A673 (cell line): Measurements from ENCODE around the gene PRIMA1.

Experiments
- EZH2 ChIP-seq: fragments of 200-600 bp; sonication (generic); IDR thresholded peaks from 2 replicates; pipeline ENCODE4 v1.6.1; 2017; ENCODE audit warnings: borderline replicate concordance, low read depth, mild to moderate bottlenecking, mixed read lengths, antibody characterized with exemption, low read length; ENCODE audit not compliant: poor library complexity, severe bottlenecking
- TF ChIP-seq, protein P1 (sequence below): fragments of 300-800, 200-600 bp; sonication (generic); conservative IDR thresholded peaks from 2 replicates; pipeline ENCODE4 v1.5.1; 2017; ENCODE audit warnings: low read depth, mild to moderate bottlenecking, antibody characterized with exemption, low read length, moderate library complexity, mixed read lengths

DNA sequence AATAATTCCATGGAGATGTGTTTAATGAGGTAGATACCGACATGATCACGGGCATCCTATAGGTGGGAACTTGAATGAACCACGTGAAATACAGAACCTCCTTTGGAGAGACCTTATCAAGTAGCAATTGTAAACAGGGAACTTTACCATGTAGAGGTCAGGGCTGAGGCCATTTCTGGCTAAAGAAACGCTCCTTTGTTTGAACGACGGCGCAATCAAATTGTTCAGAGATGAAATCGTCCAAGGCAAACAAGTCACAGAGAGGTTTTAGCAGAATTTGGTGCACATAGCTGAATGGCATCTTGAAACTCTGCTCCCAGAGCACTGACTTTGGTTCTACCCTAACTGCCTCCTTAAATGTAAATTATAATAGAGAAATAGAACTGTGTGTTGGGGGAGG is 9.8 kb downstream of the PRIMA1 start:
- TF ChIP-seq, protein P1, sequence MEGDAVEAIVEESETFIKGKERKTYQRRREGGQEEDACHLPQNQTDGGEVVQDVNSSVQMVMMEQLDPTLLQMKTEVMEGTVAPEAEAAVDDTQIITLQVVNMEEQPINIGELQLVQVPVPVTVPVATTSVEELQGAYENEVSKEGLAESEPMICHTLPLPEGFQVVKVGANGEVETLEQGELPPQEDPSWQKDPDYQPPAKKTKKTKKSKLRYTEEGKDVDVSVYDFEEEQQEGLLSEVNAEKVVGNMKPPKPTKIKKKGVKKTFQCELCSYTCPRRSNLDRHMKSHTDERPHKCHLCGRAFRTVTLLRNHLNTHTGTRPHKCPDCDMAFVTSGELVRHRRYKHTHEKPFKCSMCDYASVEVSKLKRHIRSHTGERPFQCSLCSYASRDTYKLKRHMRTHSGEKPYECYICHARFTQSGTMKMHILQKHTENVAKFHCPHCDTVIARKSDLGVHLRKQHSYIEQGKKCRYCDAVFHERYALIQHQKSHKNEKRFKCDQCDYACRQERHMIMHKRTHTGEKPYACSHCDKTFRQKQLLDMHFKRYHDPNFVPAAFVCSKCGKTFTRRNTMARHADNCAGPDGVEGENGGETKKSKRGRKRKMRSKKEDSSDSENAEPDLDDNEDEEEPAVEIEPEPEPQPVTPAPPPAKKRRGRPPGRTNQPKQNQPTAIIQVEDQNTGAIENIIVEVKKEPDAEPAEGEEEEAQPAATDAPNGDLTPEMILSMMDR = no peak
- TF ChIP-seq EZH2 = no peak
